GM12865 (cell line): ENCODE results near the gene DYDC2.
A peak's percentile ranks its signal among the peaks of the same experiment; 100 is the strongest.

Experiments used
- DNase-seq: peaks from one replicate; pipeline ENCODE4 v3.0.0; 2010; ENCODE audit warnings: low read depth
- H3K4me3 ChIP-seq: 2 replicates; pipeline ENCODE4 v1.5.1; 2011; ENCODE audit warnings: mild to moderate bottlenecking, low read depth, low read length, control low read depth
- TF ChIP-seq, protein P1 (sequence below): IDR thresholded peaks from 2 replicates; pipeline ENCODE4 v1.5.1; 2011; ENCODE audit warnings: low read length, control low read depth, low read depth, inconsistent platforms; ENCODE audit not compliant: insufficient read depth; ENCODE audit errors: missing control alignments

DYDC2 gene

DNA sequence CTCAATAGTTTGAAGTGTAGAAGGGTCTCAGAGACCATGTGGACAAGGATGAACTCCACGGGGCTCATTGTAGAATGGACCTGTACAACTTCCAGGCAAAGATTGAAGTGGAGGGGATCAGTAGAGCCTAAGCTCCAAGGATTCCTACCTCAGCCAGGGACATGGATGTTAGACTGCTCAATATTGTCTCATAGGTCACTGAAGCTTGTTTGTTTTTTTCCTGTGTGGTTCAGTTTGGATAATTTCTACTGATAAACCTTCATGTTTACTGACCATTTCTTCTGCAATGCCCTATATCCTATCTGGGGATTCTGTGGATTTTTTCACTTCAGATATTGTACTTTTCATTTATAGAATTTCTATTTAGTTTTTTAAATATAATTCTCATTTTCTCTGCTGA, 8.9 kb downstream of the DYDC2 start:
- H3K4me3 ChIP-seq = no peak overlapping the region
- DNase-seq = no peak
- TF ChIP-seq, protein P1, sequence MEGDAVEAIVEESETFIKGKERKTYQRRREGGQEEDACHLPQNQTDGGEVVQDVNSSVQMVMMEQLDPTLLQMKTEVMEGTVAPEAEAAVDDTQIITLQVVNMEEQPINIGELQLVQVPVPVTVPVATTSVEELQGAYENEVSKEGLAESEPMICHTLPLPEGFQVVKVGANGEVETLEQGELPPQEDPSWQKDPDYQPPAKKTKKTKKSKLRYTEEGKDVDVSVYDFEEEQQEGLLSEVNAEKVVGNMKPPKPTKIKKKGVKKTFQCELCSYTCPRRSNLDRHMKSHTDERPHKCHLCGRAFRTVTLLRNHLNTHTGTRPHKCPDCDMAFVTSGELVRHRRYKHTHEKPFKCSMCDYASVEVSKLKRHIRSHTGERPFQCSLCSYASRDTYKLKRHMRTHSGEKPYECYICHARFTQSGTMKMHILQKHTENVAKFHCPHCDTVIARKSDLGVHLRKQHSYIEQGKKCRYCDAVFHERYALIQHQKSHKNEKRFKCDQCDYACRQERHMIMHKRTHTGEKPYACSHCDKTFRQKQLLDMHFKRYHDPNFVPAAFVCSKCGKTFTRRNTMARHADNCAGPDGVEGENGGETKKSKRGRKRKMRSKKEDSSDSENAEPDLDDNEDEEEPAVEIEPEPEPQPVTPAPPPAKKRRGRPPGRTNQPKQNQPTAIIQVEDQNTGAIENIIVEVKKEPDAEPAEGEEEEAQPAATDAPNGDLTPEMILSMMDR = no peak

DNA sequence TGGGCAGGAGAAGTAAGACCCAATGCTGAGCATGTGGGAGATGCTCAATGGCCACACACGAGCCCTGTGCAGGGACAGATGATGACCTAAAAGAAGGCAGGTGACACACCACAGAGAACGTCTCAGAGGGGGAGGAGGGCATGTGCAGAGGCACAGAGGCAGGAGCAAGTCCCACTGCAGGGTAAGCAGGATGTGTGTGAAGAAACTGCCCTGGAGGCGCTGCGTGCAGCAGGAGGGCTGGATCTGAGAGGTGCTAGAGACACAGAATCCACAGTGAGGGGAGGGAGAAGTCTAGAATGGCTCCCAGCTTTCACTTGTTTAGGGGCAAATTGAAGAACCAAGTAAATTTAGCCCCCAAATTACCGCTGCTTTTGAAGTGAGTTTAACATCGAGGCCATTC, 14.9 kb downstream of the DYDC2 start:
- no peak for DNase-seq
- TF ChIP-seq, protein P1 = no peak

DNA sequence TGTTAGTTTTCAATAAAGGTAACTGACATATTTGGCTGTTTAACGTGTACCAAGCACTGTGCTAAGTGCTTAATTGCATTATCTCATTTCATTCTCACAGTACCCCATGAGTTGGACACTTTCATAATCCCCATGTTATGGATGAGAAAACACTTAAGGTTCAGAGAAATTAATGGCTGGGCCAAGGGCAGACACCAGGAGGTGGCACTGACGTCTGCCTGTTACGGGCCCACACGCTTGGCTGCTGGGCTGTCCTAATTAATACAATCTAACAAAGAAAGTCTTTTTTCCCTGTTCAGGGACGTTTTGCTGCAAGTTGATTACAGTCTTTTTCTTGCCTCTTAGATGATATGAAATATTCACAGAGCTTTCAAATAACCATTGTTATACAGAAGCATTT, 16.1 kb downstream of the DYDC2 start:
- no peak overlapping the region for H3K4me3 ChIP-seq
- TF ChIP-seq, protein P1 = no peak
- no peak for DNase-seq

More for the DNA sequence above, 14.9 kb downstream of the DYDC2 start:
- no peak overlapping the region for H3K4me3 ChIP-seq

DNA sequence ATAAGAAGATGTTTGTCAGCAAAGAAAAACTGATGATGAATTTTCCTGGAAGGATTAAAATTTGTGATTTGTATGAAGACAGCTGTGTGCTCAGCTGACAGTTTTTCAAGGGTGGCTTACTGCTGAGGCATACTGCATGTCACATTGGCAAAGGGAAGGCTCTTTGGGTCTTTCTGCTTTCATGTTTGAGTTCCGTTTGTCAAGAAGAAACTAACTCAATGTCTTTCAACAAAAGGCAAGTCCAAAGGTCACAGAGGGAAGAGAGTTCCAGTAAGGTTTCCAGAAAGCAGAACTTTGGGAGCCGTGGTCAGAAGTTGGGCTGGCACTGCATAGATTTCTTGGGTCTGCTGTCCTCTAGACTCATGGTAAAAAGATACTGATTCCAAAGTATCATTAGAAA, 16.9 kb downstream of the DYDC2 start:
- no peak for DNase-seq
- H3K4me3 ChIP-seq = no peak overlapping the region
- TF ChIP-seq, protein P1 = no peak

DNA sequence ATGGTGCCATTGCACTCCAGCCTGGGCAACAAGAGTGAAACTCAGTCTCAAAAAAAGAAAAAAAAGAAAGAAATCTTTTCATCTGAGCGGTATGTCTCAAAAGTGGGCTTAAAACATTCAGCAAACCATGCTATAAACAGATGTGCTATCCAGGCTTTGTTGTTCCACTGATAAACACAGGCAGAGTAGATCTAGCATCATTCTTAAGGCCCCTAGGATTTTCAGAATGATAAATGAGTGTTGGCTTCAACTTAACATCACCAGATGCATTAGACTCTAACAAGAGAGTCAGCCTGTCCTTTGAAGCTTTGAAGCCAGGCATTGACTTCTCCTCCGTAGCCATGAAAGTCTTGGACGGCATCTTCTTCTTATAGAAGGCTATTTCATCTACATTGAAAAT, 23.1 kb downstream of the DYDC2 start:
- DNase-seq = no peak
- TF ChIP-seq, protein P1 = no peak

DNA sequence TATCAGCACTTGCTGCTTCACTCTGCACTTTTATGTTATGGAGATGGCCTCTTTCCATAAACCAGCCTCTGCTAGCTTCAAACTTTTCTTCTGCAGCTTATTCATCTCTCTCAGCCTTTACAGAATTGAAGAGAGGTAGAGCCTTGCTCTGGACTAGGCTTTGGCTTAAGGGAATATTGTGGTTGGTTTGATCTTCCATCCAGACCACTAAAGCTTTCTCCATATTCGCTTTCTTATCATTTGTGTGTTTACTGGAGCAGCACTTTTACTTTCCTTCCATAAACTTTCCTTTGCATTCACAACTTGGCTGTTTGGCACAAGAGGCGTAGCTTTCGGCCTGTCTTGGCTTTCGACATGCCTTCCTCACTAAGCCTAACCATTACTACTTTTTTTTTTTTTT, 23.6 kb downstream of the DYDC2 start:
- no peak overlapping the region for H3K4me3 ChIP-seq
- TF ChIP-seq, protein P1 = no peak
- no peak for DNase-seq

More for the DNA sequence above, 23.1 kb downstream of the DYDC2 start:
- no peak overlapping the region for H3K4me3 ChIP-seq

DNA sequence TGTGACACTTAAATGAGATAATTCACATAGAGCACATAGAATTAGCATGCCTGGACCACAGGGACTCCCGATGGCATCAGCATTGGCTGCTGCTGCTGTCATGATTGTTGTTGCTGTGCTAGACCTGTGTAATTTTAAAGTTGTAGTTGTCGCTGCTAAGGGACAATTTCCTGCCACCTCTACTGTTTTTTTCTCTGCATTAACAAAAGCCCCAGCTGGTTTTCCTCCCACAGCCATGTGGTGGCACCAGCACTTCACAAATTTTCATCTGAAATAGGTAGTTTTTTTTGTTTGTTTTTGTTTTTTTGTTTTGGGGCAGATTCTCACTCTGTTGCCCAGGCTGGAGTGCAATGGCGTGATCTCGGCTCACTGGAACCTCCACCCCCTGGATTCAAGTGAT, 26.4 kb downstream of the DYDC2 start:
- no peak overlapping the region for H3K4me3 ChIP-seq
- TF ChIP-seq, protein P1 = peak; percentile 60
- peak; percentile 74 for DNase-seq
